Measurements from ENCODE around the gene PDXK. TPM values are rescaled to one million over a fixed set of nuclear protein-coding genes. Genes with fewer than 3 reads are reported as not detected.

PDXK gene
- total RNA-seq, 6 experiments from 2014 or later = 52.9 to 87.5 (median 58.9) TPM

DNA sequence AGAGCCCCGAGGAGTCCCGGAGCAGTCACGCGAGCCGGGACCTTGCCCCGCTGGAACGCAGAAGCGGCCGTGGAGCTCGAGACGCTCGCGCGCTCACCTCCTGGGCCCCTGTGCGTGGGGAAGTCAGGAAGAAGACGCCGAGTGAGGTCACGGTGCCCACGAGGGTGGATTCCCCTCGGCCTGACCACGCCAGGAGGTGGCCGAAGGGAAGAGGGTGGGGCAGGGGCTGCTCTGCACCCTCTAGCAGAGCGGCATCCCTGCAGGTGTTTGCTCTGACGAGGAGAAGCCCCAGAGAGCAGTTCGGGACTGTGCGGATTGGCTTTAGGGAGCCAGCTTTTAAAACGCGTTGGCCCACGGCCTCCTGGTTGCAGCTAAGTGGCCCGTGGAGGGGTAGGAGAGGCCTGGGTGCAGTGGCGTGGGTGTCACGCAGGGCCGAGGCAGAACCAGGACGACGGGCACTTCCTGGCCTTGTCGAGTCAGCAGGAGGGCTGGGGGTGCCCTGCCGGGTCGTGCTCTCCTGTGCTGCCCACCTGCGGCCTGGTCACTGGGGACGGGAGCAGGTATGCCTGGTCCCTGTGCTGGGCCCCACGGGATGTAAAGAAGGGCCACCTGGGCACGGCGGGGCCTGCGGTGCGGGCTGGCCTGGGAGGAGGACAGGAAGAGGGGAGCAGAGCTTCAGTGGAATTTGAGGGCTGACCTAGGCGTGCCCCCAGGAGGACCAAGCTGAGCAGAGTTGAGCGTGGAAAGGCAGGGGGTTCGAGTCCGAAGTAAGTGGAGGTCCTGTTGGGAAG lies 1.0 kb downstream of the PDXK start:
- ATAC-seq = peak; percentile 5 to 24 (median 14)
- 2% methylated on average over 19 of the region's 49 CpGs for WGBS (ENCODE audit: insufficient coverage, low coverage, low lambda C conversion rate, missing lambda C conversion rate)
- H3K36me3 ChIP-seq = peaks cover 0 to 7% (median 2%) of the 10 kb centered on the region in 4 donors
- H3K4me1 ChIP-seq = peaks cover 0 to 22% (median 10%) of the 10 kb centered on the region in 4 donors
- TF ChIP-seq, protein P1, sequence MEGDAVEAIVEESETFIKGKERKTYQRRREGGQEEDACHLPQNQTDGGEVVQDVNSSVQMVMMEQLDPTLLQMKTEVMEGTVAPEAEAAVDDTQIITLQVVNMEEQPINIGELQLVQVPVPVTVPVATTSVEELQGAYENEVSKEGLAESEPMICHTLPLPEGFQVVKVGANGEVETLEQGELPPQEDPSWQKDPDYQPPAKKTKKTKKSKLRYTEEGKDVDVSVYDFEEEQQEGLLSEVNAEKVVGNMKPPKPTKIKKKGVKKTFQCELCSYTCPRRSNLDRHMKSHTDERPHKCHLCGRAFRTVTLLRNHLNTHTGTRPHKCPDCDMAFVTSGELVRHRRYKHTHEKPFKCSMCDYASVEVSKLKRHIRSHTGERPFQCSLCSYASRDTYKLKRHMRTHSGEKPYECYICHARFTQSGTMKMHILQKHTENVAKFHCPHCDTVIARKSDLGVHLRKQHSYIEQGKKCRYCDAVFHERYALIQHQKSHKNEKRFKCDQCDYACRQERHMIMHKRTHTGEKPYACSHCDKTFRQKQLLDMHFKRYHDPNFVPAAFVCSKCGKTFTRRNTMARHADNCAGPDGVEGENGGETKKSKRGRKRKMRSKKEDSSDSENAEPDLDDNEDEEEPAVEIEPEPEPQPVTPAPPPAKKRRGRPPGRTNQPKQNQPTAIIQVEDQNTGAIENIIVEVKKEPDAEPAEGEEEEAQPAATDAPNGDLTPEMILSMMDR (IDR thresholded peaks at IDR 0.05) = no peak
- no peak for TF ChIP-seq POLR2A (IDR thresholded peaks at IDR 0.05)
- peak in 1 of 3 donors; percentile 55 for DNase-seq
- intact Hi-C loops (cut with DNase I) = loop anchor here in 1 of 2 donors (10.0 kb wide), 1 partner anchor 55 kb away; no protein-coding TSS in a partner anchor
- peak overlapping the region; percentile 87 to 94 (median 94) for H3K27ac ChIP-seq
- H3K9me3 ChIP-seq = no peaks in the 10 kb centered on the region
- peak overlapping the region; percentile 90 to 97 (median 95) for H3K4me3 ChIP-seq
- H3K27me3 ChIP-seq = no peaks in the 10 kb centered on the region

DNA sequence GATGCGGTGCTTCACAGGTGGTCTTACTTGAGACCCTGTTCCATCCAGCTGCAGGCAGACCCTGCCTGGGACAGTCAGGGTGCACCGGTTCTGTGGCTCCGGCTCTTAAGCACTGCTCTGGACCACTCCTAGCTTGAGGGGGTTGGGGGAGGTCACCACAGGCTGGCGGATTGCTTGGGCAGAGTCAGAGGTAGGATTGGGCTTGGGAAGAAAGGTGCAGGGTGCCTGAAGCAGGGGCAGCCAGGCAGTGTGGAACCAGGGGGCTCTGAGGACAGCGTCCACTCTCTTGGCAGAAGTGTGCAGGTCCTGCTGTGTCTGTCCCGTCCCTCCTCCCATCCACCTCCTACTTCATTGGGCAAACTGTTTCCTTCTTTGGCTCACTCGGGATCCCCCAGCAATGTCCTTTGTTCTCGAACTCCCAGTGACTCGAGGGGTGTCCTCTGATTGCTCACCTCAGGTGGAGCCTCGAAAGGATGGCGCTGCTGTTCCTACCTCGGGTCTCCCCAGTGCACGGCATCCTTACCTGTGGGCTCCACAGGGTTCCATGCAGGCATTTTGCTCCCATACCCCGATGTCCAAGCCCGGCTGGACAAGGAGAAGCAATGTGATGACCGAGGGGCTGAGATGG lies 1.7 kb downstream of the PDXK start:
- intact Hi-C loops (cut with DNase I) = no loop called here
- WGBS (ENCODE audit: insufficient coverage, low coverage, low lambda C conversion rate, missing lambda C conversion rate) = 59% methylated on average over 5 of the region's 16 CpGs
- Histone ChIP-seq H3K36me3 (peaks cover 0 to 7% (median 2%) of the 10 kb centered on the region in 4 donors), H3K27ac (no peak overlapping the region), H3K4me3 (peak overlapping the region; percentile 90 to 97 (median 95)), H3K9me3 (no peaks in the 10 kb centered on the region), H3K4me1 (peaks cover 0 to 29% (median 16%) of the 10 kb centered on the region in 4 donors), H3K27me3 (no peaks in the 10 kb centered on the region)
- no peak for ATAC-seq
- no peak for DNase-seq
- TF ChIP-seq, protein P1 (IDR thresholded peaks at IDR 0.05) = no peak
- no peak for TF ChIP-seq POLR2A (IDR thresholded peaks at IDR 0.05)

DNA sequence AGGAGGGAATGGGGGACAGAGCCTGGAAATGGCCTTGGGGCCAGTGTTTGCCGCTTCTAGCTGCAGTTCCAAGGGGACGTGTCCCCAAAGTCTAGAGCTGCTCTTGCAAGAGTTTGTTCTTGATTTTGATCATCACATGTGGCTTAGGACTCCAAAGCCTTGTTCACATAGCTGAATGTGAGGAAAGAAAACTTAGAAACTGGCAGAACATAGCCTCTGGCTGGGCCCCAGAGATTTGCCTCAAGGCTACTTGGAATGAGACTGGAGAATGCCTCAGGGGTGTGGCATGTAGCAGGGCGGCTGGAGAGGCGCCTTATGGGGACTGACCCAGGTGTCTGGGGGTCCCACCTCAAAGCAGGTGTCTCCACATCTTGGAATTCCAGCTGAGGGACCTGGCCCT lies 2.3 kb downstream of the PDXK start:
- DNase-seq (no peak), ATAC-seq (no peak)
- TF ChIP-seq, protein P1 (IDR thresholded peaks at IDR 0.05) = no peak
- no peak for TF ChIP-seq POLR2A (IDR thresholded peaks at IDR 0.05)
- H3K36me3 ChIP-seq = peaks cover 0 to 7% (median 2%) of the 10 kb centered on the region in 4 donors
- no peak overlapping the region for H3K4me3 ChIP-seq
- peaks cover 0 to 34% (median 19%) of the 10 kb centered on the region in 4 donors for H3K4me1 ChIP-seq
- no peak overlapping the region for H3K27ac ChIP-seq
- H3K9me3 ChIP-seq = no peaks in the 10 kb centered on the region
- no peaks in the 10 kb centered on the region for H3K27me3 ChIP-seq
- WGBS (ENCODE audit: insufficient coverage, low coverage, low lambda C conversion rate, missing lambda C conversion rate) = 100% methylated on average over 2 of the region's 4 CpGs
- intact Hi-C loops (cut with DNase I) = no loop called here

DNA sequence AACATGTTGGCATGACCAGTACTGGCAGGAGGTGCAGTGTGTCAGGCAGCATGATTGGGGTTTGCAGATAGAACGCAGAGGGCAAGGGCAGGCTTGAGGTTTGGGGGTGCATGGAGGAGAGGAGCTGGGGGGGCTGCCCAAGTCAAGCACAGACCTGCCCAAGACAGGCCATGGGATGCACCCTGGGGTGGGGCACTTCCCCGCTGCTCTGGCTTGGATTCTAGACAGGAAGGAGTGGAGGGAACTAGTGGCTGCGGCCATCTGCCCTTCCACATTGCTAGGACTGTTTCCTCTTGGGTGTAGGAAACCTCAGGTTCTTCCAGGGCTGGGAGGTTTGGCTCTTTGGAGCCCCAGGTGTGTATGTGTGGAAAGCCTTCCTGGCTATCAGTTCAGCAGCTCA lies 3.0 kb downstream of the PDXK start:
- Histone ChIP-seq H3K27me3 (no peaks in the 10 kb centered on the region), H3K4me1 (peaks cover 0 to 41% (median 25%) of the 10 kb centered on the region in 4 donors), H3K36me3 (peaks cover 0 to 7% (median 2%) of the 10 kb centered on the region in 4 donors), H3K9me3 (no peaks in the 10 kb centered on the region), H3K27ac (no peak overlapping the region), H3K4me3 (no peak overlapping the region)
- 86% methylated on average over 1 of the region's 3 CpGs for WGBS (ENCODE audit: insufficient coverage, low coverage, low lambda C conversion rate, missing lambda C conversion rate)
- intact Hi-C loops (cut with DNase I) = no loop called here
- ATAC-seq = no peak
- no peak for DNase-seq
- TF ChIP-seq, protein P1 (IDR thresholded peaks at IDR 0.05) = no peak
- TF ChIP-seq POLR2A (IDR thresholded peaks at IDR 0.05) = no peak
